HFF-Myc (cell line): ENCODE results near the gene PCNT.

Source experiments
- DNase-seq: peaks from one replicate; pipeline ENCODE4 v3.0.0-alpha.2; 2011; ENCODE audit warnings: low read depth; ENCODE audit errors: extremely low read depth
- H3K4me3 ChIP-seq: replicated peaks from 2 replicates; pipeline ENCODE4 v1.5.1; 2011; ENCODE audit warnings: low read depth, mild to moderate bottlenecking, control low read depth, low read length
- TF ChIP-seq, protein P1 (sequence below): IDR thresholded peaks from 2 replicates; pipeline ENCODE4 v1.5.1; 2012; ENCODE audit warnings: mild to moderate bottlenecking, low read depth, low read length, control low read depth; ENCODE audit errors: missing control alignments

PCNT gene

DNA sequence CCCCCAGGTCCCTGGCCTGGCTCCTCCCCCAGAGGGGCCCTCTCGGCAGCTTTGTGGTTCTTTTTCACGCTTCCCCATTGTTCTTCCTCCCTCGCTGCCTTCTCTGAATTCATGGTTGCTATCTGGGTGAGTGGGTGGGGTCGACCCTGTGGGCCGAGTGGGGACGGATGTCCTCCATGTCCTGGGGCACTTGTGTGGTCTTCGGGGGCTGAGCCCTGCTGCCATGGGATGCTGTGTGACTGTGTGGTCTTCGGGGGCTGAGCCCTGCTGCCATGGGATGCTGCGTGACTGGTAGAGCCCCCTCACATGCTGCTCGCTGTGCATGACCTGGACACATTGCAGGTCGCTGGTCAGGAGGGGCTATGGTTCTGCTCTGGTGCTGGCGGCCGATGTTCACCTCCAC is 113.1 kb downstream of the PCNT start:
- DNase-seq = no peak
- H3K4me3 ChIP-seq = no peak overlapping the region
- TF ChIP-seq, protein P1, sequence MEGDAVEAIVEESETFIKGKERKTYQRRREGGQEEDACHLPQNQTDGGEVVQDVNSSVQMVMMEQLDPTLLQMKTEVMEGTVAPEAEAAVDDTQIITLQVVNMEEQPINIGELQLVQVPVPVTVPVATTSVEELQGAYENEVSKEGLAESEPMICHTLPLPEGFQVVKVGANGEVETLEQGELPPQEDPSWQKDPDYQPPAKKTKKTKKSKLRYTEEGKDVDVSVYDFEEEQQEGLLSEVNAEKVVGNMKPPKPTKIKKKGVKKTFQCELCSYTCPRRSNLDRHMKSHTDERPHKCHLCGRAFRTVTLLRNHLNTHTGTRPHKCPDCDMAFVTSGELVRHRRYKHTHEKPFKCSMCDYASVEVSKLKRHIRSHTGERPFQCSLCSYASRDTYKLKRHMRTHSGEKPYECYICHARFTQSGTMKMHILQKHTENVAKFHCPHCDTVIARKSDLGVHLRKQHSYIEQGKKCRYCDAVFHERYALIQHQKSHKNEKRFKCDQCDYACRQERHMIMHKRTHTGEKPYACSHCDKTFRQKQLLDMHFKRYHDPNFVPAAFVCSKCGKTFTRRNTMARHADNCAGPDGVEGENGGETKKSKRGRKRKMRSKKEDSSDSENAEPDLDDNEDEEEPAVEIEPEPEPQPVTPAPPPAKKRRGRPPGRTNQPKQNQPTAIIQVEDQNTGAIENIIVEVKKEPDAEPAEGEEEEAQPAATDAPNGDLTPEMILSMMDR = no peak

DNA sequence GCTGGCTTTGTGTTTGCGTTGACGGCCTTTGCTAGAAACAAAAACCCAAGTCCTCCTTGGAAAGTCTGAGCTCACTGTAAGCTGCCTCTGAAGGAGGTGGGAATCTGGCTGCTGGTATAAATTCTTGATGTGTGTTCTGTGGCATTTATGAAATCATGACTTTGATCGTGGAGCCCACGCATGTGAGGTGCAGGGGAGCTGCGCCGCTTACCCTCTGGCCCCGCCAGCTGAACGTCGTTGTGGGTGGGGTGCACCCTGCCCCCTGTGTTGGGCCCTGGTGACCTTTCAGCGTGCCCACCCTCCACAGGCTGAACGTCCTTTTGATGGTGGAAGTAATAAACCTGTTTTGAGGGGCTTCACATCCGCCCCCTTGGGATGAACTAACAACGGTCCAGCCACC is 113.6 kb downstream of the PCNT start:
- DNase-seq = no peak
- TF ChIP-seq, protein P1 = no peak
- no peak overlapping the region for H3K4me3 ChIP-seq

DNA sequence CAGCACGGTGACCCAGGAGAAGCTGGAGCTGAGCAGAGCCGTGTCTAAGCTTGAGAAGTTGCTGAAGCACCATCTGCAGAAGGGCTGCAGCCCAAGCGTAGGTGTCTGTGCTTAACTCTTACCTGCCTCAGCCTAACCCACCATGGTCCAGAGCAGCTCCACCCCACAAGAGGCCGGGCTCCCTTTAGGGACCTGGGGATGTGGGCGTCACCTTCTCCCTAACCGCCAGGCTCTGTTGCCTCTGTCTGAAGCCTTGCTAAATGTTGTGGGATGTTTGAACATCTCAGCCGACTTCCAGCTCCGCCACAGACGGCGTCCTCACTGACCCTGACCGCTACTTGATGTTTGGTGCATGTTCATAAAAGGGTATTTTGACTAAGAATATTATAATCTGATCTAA is 114.3 kb downstream of the PCNT start:
- TF ChIP-seq, protein P1 = no peak
- H3K4me3 ChIP-seq = no peak overlapping the region
- DNase-seq = no peak

DNA sequence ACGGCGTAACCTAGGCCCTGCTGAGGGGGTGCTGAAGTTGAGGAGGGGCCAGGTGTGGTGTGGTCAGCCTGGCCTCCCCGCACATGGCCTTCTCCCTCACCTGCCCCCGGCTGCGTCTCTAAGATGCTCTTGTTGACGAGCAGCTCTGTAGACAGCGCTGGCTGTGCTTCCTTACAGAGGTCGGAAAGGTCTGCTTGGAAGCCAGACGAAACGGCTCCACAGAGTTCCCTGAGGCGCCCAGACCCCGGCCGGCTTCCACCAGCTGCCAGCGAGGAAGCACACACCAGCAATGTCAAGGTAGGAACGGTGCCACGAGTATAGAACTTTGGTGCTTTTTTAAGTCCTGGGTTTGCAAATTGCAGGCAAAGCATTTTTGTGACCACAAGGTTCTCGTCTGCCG is 116.0 kb downstream of the PCNT start:
- TF ChIP-seq, protein P1 = no peak
- no peak for DNase-seq
- no peak overlapping the region for H3K4me3 ChIP-seq

DNA sequence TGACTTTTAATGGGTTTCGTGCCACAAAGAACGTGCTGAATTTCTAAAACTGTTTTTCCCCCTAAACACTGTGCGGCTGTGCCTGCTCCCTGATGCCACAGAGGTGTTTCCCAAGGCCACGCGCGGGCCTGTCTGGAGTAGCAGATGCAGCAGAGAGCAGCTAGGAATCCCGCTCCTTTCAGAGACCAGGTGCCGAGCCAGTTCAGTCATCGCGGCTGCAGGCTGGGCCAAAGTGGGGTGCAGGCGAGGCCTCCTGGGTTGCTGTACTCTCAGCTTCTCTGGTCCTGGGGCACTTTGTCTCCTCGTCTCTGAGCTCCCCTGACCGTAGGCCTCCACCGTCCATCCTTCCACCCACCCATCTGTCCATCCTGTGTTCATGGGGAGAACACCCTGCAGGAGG is 117.4 kb downstream of the PCNT start:
- TF ChIP-seq, protein P1 = no peak
- DNase-seq = no peak

DNA sequence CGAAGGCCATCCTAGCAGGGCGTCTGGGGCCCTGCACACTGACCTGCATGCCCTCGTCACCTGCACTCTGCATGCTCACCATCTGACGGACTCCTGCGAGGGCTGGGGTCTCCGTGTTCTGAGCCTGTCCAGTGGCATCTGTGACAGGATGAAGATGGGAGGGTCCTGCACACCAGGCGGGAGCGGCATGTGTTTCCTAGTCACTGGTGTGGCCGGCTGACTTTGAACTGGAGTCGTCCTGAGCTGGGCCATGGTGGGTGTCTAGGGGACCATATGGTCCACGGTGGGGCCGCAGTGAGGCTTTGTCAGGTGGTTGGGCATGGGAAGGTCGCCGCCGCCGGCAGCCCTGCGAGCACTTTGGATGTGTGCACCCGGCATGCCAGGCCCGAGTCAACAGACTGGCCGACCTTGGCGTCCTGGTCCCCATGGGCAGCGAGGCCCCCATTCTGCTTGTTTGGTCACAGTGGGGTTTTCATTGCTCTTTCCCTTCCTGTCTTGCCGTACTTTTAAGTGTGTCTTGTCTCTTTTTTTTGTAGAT is 118.1 kb downstream of the PCNT start:
- TF ChIP-seq, protein P1 = no peak
- H3K4me3 ChIP-seq = no peak overlapping the region
- no peak for DNase-seq

More for the DNA sequence above, 117.4 kb downstream of the PCNT start:
- no peak overlapping the region for H3K4me3 ChIP-seq

DNA sequence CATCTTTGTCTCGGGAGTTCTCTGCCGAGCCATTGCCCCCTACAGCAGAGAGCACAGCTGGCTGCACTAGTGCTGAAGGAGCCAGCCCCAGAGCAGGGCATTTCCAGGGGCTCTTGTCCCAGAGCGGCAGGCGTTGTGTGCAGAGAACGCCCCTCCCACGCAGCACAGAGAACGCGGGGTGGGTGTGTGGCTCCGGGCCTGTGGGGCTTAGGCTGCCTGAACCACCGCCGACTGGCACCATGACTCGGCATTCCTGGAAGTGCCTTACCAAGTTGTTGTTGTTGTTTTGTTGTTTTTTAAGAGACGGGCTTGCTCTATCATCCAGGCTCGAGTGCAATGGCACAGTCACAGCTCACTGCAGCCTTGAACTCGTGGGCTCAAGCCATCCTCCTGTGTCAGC is 119.0 kb downstream of the PCNT start:
- TF ChIP-seq, protein P1 = no peak
- no peak for DNase-seq
- H3K4me3 ChIP-seq = no peak overlapping the region
